IPS DF 4.7 (cell line): Measurements from ENCODE around the gene CYP2C18.
"Not testable (repeated sequence)": the region's sequence is repeated elsewhere in the genome, so short reads cannot be mapped to it uniquely, and the experiment has no call there.

ENCODE experiments used
- DNase-seq: peaks from one replicate; pipeline ENCODE4 v3.0.0-alpha.2; 2013; ENCODE audit warnings: low spot score; ENCODE audit errors: extremely low read depth

The CYP2C18 gene

DNA sequence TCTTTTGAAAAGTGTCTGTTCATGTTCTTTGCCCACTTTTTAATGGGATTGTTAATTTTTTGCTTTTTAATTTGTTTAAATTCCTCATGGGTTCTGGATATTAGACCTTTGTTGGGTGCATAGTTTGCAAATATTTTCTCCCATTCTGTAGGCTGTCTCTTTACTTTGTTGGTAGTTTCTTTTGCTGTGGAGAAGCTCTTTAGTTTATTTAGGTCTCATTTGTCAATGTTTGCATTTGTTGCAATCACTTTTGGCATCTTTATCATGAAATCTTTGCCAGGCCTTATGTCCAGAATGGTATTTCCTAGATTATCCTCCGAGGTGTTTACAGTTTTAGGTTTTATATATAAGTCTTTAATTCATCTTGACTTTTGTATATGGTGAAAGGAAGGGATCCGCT lies 55.1 kb downstream of the CYP2C18 start:
- no peak for DNase-seq

DNA sequence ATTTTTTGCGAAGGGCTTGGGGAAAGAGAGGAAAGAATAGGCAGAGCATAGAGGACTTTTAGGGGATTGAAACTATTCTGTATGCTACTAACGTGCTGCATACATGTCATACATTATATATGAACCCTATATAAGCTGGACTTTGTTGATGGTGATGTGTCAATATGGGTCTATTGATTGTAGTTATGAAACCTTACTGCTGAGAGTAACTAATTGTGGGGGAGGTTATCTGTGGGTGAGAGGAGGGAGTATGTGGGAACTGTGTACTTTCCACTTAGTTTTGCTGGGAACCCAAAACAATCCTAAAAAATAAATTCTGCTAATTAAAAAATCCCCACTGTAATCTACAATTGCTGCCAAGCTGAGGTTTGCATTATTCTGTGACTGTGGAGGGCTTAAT lies 63.6 kb downstream of the CYP2C18 start:
- no peak for DNase-seq

DNA sequence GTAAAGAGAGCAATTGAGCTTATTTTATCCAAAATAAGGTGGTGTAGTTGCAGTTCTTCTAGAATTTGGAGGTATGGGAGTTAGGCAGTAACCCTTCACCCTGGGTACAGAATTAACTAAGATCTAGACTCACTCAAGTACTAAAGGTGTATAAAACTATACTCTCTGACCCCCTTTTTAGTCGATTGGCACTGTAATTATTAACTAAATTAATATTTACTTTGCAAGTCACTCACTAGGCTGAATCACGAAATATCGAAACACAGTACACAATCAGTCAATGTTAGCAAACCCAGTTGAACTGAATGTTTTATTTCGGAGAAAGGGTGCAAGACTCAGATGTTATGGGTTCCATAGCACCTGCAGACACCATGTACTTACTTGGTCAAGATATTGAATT lies 64.3 kb downstream of the CYP2C18 start:
- DNase-seq, result no peak

DNA sequence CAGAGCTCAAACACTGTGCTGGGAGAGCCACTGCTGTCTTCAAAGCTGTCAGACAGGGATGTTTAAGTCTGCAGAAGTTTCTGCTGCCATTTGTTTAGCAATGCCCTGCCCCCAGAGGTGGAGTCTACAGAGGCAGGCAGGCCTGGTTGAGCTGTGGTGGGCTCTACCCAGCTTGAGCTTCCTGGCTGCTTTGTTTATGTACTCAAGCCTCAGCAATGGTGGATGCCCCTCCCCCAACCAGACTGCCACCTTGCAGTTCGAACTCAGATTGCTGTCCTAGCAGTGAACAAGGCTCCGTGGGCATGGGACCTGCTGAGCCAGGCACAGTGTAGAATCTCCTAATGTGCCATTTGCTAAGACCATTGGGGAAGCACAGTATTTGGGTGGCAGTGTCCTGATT lies 74.4 kb downstream of the CYP2C18 start:
- peak; percentile 14 for DNase-seq

DNA sequence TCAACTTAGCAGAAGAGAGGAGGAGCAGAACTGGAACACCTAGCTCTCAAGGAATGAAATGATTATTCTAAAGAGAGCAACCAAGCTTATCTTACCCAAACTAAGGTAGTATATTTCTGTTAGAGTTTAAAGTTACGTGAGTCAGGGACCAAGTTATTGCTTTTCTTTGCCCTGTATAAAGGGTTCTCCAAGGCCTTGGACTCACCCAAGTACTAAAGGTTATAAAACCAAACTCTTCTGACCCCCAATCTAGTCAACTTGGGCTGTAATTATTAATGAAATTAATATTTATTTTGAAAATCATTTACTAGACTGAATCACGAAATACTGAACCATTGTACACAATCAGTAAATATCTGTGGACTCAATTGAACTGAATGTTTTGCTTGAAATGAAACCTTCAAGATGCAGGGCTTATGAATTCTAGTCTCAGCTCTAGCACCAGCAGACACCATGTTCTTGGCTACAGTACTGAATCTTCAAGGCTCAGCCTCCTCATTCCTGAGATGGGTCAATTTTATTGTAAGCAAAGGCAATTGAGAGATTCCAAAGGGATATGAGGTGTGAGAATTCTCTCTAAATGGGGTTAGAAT lies 77.2 kb downstream of the CYP2C18 start:
- DNase-seq, result no peak

DNA sequence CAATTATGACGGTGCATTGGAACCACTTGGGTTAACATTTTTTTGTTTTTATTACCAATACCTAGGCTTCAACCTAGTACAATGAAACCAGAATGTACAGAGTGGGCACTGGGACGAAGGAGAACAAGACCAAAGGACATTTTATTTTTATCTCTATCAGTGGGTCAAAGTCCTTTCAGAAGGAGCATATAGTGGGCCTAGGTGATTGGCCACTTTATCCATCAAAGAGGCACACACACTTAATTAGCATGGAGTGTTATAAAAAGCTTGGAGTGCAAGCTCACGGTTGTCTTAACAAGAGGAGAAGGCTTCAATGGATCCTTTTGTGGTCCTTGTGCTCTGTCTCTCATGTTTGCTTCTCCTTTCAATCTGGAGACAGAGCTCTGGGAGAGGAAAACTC lies 78.9 kb downstream of the CYP2C18 start, which contains the start of gene CYP2C19:
Gene CYP2C19, plus strand, starts transcription at position 289 of the 400 bp plus-strand sequence. Its CDS starts 25 bp downstream, at position 314.
- no peak for DNase-seq

DNA sequence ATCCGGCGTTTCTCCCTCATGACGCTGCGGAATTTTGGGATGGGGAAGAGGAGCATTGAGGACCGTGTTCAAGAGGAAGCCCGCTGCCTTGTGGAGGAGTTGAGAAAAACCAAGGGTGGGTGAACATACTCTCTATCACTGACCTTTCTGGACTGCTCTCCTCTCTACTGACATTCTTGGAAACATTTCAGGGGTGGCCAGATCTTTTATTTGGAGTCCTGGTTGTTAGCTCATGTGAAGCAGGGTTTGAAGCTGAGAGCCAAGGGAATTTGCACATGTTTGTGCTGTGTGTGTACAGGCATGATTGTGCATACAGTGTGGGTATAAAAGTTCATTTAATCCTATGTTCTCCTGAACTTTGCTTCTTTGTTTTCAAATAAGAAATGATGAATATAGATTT lies 91.9 kb downstream of the CYP2C18 start:
- not testable (repeated sequence) for DNase-seq

DNA sequence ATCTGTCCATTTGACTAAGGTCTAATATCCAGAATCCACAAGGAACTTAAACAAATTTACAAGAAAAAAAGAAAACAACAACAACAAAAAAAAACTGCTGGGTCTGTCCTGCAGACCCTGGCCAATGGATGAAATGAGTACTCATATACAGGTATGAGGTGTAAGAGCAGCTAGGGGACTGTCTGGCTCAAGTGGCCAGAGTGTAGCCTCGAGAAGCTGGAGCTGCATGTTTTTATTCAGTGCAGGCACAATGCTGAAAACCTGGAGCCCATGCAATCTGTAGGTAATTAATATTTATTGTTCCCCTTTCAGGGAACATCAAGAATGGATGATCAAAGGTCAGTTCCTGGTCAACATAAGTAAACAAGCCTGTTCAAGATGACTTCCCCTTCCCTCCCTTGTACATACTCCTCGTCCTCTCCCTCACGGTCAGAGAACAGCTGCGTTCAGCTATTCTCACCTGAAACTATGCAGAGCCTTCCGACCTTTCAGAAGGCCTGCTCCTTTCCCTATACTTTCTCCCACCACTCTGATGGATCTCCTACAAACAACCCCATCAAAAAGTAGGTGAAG lies 94.4 kb downstream of the CYP2C18 start:
- DNase-seq, result no peak

DNA sequence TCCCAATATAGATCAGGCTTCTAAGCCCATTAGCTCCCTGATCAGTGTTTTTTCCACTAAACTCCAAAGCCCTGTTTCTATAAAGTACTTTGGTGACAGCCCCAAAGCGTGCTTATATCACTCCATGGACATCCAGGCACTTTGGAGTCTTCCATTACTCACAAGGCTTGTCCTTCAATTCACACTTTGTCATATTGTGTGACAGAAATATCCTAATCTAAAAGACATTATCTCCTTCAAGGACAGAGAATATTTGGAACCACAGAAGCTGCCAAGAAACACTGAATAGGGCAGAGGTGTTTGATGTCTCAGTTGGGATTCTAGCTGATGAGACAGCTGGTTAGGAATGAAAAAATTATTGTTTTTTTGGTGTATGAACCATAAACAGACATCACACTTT lies 97.3 kb downstream of the CYP2C18 start:
- DNase-seq, result no peak

DNA sequence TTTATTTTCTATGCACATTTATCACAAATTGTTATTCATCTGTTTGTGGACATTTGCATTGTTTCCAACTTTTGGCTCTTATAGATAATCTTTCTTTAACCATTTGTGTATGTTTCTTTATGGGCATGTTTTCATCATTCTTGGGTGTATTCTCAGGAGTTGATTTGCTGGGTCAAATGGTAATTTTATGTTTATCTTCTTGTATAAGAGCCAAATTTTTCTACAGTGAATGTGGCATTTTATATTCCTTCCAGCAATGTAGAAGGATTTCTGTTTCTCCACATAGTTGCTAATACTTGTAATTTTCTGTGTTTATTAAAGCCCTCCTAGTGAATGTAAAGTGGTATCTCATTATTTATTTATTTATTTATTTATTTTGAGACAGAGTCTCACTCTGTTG lies 100.7 kb downstream of the CYP2C18 start:
- no peak for DNase-seq

DNA sequence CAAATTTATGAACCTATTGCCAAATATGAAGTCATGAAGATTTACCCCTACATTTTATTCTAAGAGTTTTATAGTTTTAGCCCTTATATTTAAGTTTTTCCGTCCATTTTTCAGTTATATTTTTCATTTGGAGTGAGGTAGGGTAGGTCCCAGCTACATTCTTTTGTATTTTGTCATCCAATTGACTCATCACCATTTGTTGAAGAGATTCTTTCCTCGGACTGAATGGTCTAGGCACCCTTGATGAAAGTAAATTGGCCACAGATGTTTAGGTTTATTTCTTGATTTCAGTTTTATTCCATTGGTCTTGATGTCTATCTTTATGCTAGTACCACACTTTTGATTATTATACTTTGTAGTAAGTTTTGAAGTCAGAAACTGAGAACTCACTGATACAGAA lies 101.7 kb downstream of the CYP2C18 start:
- DNase-seq, result no peak
